IPS-20b (cell line): ENCODE data around the gene HSD17B14.
"Not testable (repeated sequence)": the region's sequence is repeated elsewhere in the genome, so short reads cannot be mapped to it uniquely, and the experiment has no call there.

Source experiments
- H3K27ac ChIP-seq: one replicate; pipeline ENCODE4 v1.5.1; 2013; ENCODE audit warnings: low read length
- H3K27me3 ChIP-seq: 2 replicates; pipeline ENCODE4 v1.6.1; 2013; ENCODE audit warnings: mild to moderate bottlenecking, low read length, inconsistent platforms; ENCODE audit not compliant: insufficient read depth
- H3K36me3 ChIP-seq: 2 replicates; pipeline ENCODE4 v1.6.1; 2013; ENCODE audit warnings: low read depth, mild to moderate bottlenecking, inconsistent platforms, low read length, moderate library complexity; ENCODE audit not compliant: insufficient read depth
- H3K4me1 ChIP-seq: 2 replicates; pipeline ENCODE4 v1.6.1; 2013; ENCODE audit warnings: mild to moderate bottlenecking, control low read depth, inconsistent platforms, low read length, moderate library complexity; ENCODE audit not compliant: insufficient read depth
- H3K4me3 ChIP-seq: 2 replicates; pipeline ENCODE4 v1.5.1; 2013; ENCODE audit warnings: mild to moderate bottlenecking, low read length, inconsistent platforms
- H3K9ac ChIP-seq: 2 replicates; pipeline ENCODE4 v1.6.1; 2013; ENCODE audit warnings: low read depth, mild to moderate bottlenecking, inconsistent platforms, low read length, moderate library complexity
- H3K9me3 ChIP-seq: 2 replicates; pipeline ENCODE4 v1.6.1; 2013; ENCODE audit warnings: mild to moderate bottlenecking, low read depth, low read length, inconsistent platforms; ENCODE audit not compliant: insufficient read depth

Gene HSD17B14

DNA sequence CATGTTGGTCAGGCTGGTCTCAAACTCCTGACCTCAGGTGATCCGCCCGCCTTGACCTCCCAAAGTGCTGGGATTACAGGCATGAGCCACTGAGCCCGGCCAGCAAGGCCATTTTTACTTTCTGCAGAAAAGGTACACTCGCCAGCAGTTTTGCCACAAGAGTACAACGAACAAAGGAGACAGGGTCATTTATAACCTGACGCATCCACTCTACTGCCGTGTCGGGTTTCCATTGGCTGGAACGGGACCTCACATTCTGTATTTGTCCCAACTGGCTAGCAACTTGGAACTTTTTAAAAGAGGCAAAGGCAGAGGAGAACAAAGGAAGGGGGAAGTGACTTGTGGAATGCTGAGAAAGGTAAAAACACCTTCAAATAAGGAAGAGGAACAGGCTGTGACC, 49.0 kb downstream of the HSD17B14 start:
- not testable (repeated sequence) for H3K27me3 ChIP-seq, H3K4me3 ChIP-seq, H3K27ac ChIP-seq, H3K4me1 ChIP-seq, H3K9ac ChIP-seq, H3K36me3 ChIP-seq, H3K9me3 ChIP-seq

DNA sequence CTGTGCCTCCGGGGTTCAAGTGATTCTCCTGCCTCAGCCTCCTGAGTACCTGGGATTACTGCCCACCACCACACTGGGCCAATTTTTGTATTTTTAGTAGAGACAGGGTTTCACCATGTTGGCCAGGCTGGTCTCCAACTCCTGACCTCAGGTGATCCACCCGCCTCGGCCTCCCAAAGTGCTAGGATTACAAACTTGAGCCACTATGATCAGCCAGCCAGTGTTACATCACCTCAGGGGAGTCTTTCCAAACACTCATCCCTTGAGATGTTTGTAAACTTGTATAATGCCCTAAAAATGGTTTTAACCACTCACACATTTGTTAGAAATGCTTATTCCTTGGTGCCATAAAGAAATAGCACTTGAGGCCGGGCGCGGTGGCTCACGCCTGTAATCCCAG, 49.9 kb downstream of the HSD17B14 start:
- not testable (repeated sequence) for H3K27ac ChIP-seq, H3K4me3 ChIP-seq, H3K27me3 ChIP-seq, H3K36me3 ChIP-seq, H3K9me3 ChIP-seq, H3K9ac ChIP-seq, H3K4me1 ChIP-seq

DNA sequence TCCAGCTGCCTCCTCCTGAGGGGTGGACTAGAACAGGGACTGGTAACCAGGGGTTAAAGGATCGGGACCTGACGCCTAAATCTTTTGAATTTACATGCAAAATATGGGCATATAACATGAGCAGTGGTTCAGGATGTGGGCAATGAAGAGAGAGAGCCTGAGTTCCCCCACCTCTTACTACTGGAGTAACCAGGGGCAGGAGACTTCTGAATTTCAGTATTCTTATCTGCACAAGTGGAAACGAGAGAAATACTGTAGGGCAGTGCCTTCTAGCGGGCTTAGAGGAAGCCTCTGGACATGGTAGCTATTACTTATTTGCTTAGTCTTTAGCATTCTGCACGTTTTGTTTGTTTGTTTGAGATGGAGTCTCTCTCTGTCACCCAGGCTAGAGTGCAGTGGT, 51.8 kb downstream of the HSD17B14 start:
- no peaks in the 10 kb centered on the region for H3K36me3 ChIP-seq
- H3K4me1 ChIP-seq, result no peaks in the 10 kb centered on the region
- H3K27ac ChIP-seq, result no peak overlapping the region
- H3K4me3 ChIP-seq, result no peak overlapping the region
- H3K27me3 ChIP-seq, result no peaks in the 10 kb centered on the region
- no peaks in the 10 kb centered on the region for H3K9me3 ChIP-seq
- no peak overlapping the region for H3K9ac ChIP-seq

DNA sequence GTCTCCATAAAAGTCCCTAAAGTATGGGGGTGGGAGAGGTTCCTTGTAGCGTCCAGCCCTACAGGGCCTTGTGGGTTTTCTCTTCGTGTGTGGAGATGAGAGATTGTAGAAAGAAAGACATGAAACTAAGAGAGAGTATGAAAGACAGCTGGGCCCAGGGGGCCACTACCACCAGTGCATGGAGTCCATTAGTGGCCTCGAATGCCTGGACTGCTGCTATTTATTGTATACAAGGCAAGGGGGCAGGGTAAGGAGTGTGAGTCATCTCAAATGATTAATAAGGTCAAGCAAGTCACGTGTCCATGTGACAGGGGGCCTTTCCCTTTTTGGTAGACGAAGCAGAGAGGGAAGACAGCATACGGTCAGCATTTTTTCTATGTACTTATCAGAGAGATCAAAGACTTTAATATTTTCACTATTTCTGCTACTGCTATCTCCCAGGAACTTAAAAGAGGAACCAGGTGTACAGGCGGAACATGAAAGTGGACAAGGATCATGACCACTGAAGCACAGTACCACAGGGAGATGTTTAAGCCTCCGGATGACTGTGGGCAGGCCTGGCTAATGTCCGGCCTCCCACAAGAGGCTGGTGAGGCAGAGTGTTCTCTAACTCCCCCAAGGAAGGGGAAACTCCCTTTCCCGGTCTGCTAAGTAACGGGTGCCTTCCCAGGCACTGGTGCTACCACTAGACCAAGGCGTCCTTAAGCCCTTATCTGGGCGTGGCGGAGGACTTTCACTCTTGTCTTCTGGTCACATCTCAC, 55.5 kb downstream of the HSD17B14 start:
- Histone ChIP-seq H3K27ac (no peak overlapping the region), H3K9ac (no peak overlapping the region), H3K4me1 (no peaks in the 10 kb centered on the region)

DNA sequence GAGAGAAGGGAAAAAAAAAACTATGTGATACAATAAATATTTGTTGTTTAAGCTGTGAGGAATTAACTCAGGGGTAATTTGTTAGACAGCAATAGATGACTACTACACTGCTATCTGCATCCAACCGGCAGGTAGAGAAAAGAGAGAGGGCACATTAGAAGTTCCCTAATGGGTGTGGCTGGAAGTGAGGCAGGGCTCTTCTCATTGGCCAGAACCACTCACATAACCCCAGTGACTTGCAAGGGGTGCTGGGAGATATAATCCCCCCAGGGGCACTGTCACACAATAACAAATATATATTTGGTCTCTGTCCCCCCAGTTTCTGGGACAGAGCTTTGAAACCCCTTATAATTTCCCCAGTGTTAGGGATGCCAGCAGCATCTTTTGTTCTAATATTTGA, 56.7 kb downstream of the HSD17B14 start:
- Histone ChIP-seq H3K9ac (no peak overlapping the region), H3K36me3 (no peaks in the 10 kb centered on the region), H3K4me3 (no peak overlapping the region), H3K27me3 (no peaks in the 10 kb centered on the region), H3K4me1 (no peaks in the 10 kb centered on the region), H3K27ac (no peak overlapping the region), H3K9me3 (no peaks in the 10 kb centered on the region)

More for the DNA sequence above, 55.5 kb downstream of the HSD17B14 start:
- Histone ChIP-seq H3K36me3 (no peaks in the 10 kb centered on the region), H3K27me3 (no peaks in the 10 kb centered on the region), H3K4me3 (no peak overlapping the region), H3K9me3 (no peaks in the 10 kb centered on the region)

DNA sequence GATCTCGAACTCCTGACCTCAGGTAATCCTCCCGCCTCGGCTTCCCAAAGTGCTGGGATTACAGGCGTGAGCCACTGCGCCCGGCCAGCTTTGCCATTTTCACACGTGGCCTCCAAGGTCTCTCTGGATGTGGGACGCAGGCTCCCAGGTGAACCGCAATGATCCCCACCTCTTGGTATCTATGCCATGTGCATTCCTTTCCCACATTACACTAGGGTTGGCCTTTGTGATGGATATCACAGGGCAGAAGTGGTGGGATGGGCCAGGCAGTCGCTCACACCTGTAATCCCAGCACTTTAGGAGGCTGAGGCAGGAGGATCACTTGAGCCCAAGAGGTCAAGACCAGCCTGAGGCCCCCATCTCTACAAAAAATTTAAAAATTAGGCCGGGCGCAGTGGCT, 58.6 kb downstream of the HSD17B14 start:
- Histone ChIP-seq H3K27ac (no peak overlapping the region), H3K36me3 (no peaks in the 10 kb centered on the region), H3K27me3 (no peaks in the 10 kb centered on the region), H3K9ac (no peak overlapping the region), H3K4me1 (no peaks in the 10 kb centered on the region), H3K4me3 (no peak overlapping the region), H3K9me3 (no peaks in the 10 kb centered on the region)

DNA sequence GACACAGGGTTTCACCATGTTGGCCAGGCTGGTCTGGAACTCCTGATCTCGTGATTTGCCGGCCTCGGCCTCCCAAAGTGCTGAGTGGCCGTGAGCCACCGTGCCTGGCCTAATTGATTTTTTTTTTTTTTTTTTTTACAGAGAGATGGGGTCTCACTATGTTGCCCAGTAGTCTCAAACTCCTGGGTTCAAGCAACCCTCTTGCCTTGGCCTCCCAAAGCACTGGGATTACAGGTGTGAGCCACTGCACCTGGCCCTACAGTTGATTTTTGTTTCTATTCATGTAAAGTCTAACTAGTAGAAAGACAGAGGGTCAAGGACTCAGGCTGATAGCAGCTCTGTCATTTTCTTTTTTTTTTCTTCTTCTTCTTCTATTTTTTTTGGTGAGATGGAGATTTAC, 59.2 kb downstream of the HSD17B14 start:
- Histone ChIP-seq H3K9me3 (no peaks in the 10 kb centered on the region), H3K27ac (no peak overlapping the region), H3K36me3 (no peaks in the 10 kb centered on the region), H3K9ac (no peak overlapping the region), H3K4me1 (no peaks in the 10 kb centered on the region), H3K4me3 (no peak overlapping the region), H3K27me3 (no peaks in the 10 kb centered on the region)

DNA sequence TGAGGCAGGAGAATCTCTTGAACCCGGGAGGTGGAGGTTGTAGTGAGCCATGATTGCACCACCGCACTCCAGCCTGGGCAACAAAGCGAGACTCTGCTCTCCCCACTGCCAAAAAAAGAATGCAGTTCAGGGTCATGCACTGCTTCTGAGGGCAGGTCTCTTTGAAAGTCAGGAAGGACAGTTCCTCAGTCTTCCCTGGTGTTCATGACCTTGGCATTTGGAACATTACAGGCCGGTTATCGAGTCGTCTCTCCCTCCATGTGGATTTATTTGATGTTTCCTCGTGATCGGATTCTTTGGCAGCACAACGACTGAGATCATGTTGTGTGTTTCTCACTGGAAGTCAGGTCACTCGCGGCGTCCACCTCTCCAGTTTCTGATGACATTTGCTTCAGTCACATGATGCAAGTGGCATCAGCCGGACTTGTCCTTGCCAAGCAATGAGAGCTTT, 63.8 kb downstream of the HSD17B14 start:
- Histone ChIP-seq H3K4me1 (no peaks in the 10 kb centered on the region), H3K9ac (no peak overlapping the region), H3K27ac (no peak overlapping the region), H3K9me3 (no peaks in the 10 kb centered on the region), H3K27me3 (no peaks in the 10 kb centered on the region), H3K4me3 (no peak overlapping the region), H3K36me3 (no peaks in the 10 kb centered on the region)

DNA sequence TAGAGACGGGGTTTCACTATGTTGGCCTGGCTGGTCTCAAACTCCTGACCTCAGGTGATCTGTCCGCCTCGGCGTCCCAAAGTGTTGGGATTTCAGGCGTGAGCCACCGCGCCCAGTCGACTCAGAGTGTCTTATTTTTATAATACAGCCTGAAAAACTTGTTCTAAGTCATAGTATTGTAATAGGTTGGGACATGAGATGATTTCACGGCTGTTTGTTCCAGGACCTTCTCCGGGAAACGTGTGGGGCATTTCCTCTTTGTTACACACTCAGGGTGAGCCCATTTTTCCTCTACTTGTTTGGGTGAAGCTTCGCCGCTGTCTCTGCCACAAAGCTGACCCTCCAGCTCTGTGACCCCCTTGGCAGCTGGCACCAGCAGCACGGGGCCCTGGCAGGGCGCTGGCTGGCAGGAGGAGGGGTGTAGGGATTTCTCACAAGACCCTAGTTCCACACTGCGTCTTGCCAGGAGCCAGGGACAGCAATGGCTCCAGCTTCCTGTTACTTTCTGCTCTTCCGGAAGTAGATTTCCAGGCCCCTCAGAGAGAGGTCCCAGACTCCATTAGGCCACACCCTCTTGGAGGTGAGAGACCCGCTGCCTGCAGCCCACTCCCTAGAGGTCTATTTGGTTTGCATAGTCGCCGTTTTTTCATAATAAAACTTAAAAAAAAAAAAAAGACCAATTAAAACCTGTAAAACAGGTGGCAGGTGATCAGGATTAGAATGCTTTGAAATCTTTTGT, 65.4 kb downstream of the HSD17B14 start:
- H3K9me3 ChIP-seq, result no peaks in the 10 kb centered on the region
- no peaks in the 10 kb centered on the region for H3K27me3 ChIP-seq
- no peak overlapping the region for H3K27ac ChIP-seq
- no peak overlapping the region for H3K4me3 ChIP-seq
- no peaks in the 10 kb centered on the region for H3K36me3 ChIP-seq
- H3K4me1 ChIP-seq, result no peaks in the 10 kb centered on the region
- no peak overlapping the region for H3K9ac ChIP-seq

DNA sequence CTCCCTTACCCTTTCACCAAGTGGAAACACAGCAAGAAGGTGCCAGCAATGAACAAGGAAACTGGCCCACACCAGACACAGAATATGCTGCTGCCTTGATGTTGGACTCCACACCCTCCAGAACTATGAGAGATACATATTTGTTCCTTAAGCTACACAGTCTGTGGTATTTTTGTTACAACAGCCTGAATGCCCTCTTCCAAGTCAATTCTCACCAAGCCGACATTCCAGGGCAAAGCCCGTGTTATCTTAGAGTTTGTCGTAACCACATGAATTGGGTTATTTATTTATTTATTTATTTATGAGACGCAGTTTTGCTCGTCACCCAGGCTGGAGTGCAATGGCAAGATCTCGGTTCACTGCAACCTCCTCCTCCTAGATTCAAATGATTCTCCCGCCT, 66.0 kb downstream of the HSD17B14 start:
- H3K27me3 ChIP-seq, result no peaks in the 10 kb centered on the region
- H3K4me3 ChIP-seq, result no peak overlapping the region
- no peak overlapping the region for H3K9ac ChIP-seq
- no peaks in the 10 kb centered on the region for H3K9me3 ChIP-seq
- H3K36me3 ChIP-seq, result no peaks in the 10 kb centered on the region
- H3K27ac ChIP-seq, result no peak overlapping the region
- H3K4me1 ChIP-seq, result no peaks in the 10 kb centered on the region

DNA sequence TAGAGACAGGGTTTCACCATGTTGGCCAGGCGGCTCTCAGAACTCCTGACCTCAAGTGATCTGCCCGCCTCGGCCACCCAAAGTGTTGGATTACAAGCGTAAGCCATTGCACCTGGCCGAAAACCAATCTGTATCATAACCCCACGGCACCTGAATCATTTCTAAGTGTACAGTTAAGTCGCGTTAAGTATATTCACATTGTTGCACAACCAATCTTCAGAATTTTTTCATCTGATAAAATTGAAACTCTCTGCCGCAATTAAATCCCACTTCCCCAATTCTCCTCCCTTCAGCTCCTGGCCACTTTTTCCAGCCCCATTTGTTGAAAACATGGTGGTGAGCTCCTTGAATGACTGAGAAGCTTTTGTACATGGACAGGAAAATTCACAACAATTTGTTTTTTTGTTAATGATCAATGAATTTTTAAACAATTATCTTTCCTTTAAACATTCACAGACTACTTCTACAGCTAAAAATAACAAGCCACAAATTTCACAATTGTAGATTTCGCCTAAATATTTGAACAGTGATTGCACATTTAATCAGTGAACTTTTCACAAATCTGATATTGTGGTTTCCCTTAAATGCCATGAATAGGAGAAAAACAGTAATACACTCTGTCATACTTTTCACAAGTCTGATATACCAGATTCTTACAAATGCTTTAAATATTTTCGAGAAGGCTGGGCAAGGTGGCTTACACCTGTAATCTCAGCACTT, 67.1 kb downstream of the HSD17B14 start:
- Histone ChIP-seq H3K36me3 (no peaks in the 10 kb centered on the region), H3K4me3 (no peak overlapping the region), H3K27ac (no peak overlapping the region), H3K9me3 (no peaks in the 10 kb centered on the region), H3K4me1 (no peaks in the 10 kb centered on the region), H3K9ac (no peak overlapping the region), H3K27me3 (no peaks in the 10 kb centered on the region)
